HL-60 (cell line): Measurements from ENCODE around the gene CHD9.
"Not testable (repeated sequence)": the region's sequence is repeated elsewhere in the genome, so short reads cannot be mapped to it uniquely, and the experiment has no call there.

ENCODE experiments used
- DNase-seq, 2 experiments: peaks; one replicate each; pipeline ENCODE4 v3.0.0-alpha.2; 2010 to 2020; ENCODE audit warnings: low read depth in 1 of 2, low spot score in 1 of 2
- H3K27ac ChIP-seq: fragments of 250-450 bp; sonication (Bioruptor Pico); replicated peaks from 2 replicates; pipeline ENCODE4 v1.5.1; 2020; ENCODE audit warnings: mild to moderate bottlenecking, moderate library complexity
- H3K27me3 ChIP-seq: fragments of 250-450 bp; sonication (Bioruptor Pico); 2 replicates; pipeline ENCODE4 v1.5.1; 2021; ENCODE audit warnings: mild to moderate bottlenecking, moderate library complexity; ENCODE audit not compliant: insufficient read depth, poor library complexity, severe bottlenecking
- H3K4me3 ChIP-seq: replicated peaks from 2 replicates; pipeline ENCODE4 v1.5.1; 2011; ENCODE audit warnings: mild to moderate bottlenecking, control low read depth, low read length; ENCODE audit not compliant: insufficient read depth
- CTCF ChIP-seq: IDR thresholded peaks from one replicate; pipeline ENCODE4 v1.5.1; 2011; ENCODE audit warnings: low read length, control low read depth, inconsistent platforms; ENCODE audit not compliant: insufficient read depth
- GABPA ChIP-seq: IDR thresholded peaks from 2 replicates; pipeline ENCODE4 v1.6.1; 2012; ENCODE audit warnings: low read depth
- POLR2AphosphoS5 ChIP-seq: IDR thresholded peaks from 2 replicates; pipeline ENCODE4 v1.6.1; 2012; ENCODE audit warnings: low read depth
- REST ChIP-seq: IDR thresholded peaks from 2 replicates; pipeline ENCODE4 v1.6.1; 2012; ENCODE audit warnings: low read depth; ENCODE audit not compliant: insufficient replicate concordance
- SPI1 ChIP-seq: IDR thresholded peaks from 2 replicates; pipeline ENCODE4 v1.6.1; 2012; ENCODE audit warnings: low read depth, mild to moderate bottlenecking, borderline replicate concordance

The CHD9 gene

GRCh38 chr16:53176434-53176833 is 121.6 kb downstream of the CHD9 start:
- H3K4me3 ChIP-seq: no peak overlapping the region
- DNase-seq: no peak
- H3K27me3 ChIP-seq: no peaks in the 10 kb centered on the region
- H3K27ac ChIP-seq: no peak overlapping the region
- TF ChIP-seq GABPA: no peak
- TF ChIP-seq SPI1: no peak
- TF ChIP-seq POLR2AphosphoS5: no peak
- TF ChIP-seq CTCF: no peak
- TF ChIP-seq REST: no peak

- no peak for TF ChIP-seq REST
- no peak for TF ChIP-seq CTCF
- no peak for TF ChIP-seq POLR2AphosphoS5
- TF ChIP-seq SPI1: no peak
- TF ChIP-seq GABPA: no peak
- Histone ChIP-seq H3K4me3 (no peak overlapping the region), H3K27me3 (no peaks in the 10 kb centered on the region), H3K27ac (no peak overlapping the region)
- DNase-seq: no peak
Measured at GRCh38 chr16:53183442-53183841, 128.7 kb downstream of the CHD9 start.

- not testable (repeated sequence) for DNase-seq, H3K27ac ChIP-seq, H3K27me3 ChIP-seq, H3K4me3 ChIP-seq
Measured at GRCh38 chr16:53185741-53186140, 130.9 kb downstream of the CHD9 start.

GRCh38 chr16:53187775-53188174 is 133.0 kb downstream of the CHD9 start:
- no peak for TF ChIP-seq GABPA
- TF ChIP-seq CTCF: no peak
- no peak for TF ChIP-seq POLR2AphosphoS5
- no peak for TF ChIP-seq SPI1
- no peak for TF ChIP-seq REST
- no peak for DNase-seq
- Histone ChIP-seq H3K27me3 (no peaks in the 10 kb centered on the region), H3K4me3 (no peak overlapping the region), H3K27ac (no peak overlapping the region)
